HG03060 (cell line): Measurements from ENCODE around the gene TNFRSF1B.

Experiments
- ATAC-seq: cut with Tn5 transposase; IDR thresholded peaks from one replicate; pipeline ENCODE4 v1.9.1; 2021; ENCODE audit warnings: low read depth, moderate number of reproducible peaks; ENCODE audit not compliant: unreplicated experiment

The TNFRSF1B gene

DNA sequence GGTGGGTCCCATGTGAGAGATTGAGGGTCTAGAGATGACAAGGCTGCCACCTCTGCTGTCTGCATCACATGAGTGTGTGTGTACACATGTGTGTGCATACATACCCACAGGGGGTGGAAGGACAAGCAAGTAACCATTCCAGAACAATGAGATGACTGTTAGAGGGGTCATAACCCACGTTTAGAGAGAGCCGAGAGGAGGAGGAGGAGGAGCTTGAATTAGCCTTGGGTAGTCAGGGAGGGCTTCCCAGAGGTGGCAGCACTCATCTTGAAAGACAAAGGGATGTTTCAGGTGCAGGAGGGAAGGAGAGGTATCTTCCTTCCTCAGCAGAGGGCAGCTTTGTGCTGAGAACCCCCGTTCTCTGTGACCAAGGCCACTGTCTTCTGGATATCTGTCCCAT is 21.3 kb downstream of the TNFRSF1B start:
- no peak for ATAC-seq

- no peak for ATAC-seq
Measured at GRCh38 chr1:12188657-12189327, 22.0 kb downstream of the TNFRSF1B start.

- no peak for ATAC-seq
Measured at GRCh38 chr1:12189328-12189682, 22.5 kb downstream of the TNFRSF1B start.

- ATAC-seq, result no peak
Measured at GRCh38 chr1:12191242-12192032, 24.6 kb downstream of the TNFRSF1B start.

DNA sequence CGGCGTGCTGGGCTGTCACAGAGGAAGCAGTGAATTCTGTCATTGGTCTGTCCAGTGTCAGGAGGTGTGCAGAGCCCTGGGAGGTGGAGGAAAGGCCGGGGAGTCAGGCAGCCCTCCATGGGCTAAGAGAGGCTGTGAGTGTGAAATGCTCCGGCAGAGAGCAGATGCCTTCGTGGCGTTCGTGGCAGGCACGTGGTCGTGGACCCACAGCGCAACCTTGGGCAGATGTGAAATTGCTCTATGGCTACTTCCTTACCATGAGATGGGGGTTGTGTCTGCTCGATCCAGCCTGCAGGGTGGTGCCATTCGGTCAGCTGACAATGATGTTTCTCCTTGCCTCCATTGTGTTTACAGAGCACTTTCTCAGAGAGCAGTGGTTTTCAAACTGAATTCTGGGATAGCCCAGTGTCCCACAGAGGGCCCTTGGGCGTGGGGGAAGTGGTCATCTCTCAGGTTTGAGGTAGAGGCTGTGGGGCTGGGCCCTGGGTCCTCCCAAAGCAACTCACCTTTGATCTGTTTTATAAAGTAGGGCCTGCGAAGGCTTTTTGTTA is 27.9 kb downstream of the TNFRSF1B start:
- ATAC-seq, result no peak

DNA sequence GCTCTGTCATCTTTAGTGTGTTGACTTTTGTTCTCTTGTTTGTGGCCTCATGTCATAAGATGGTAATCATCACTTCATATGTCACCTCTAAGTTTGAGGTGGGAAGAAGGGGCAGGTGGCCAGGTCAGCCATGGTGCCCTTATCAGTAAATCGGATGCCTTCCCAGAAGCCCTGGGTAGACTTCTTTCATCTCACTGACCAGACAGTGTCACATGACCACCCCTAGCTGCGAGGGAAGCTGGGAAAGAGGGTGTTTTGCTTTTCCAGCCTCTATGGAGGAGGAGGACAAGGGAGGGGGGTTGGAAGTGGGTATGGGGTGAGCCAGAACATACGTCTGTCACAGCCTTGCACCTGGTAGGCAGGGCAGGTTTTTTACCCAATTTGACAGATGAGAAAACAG is 28.6 kb downstream of the TNFRSF1B start:
- no peak for ATAC-seq

- no peak for ATAC-seq
Measured at GRCh38 chr1:12196641-12197482, 30.1 kb downstream of the TNFRSF1B start.

GRCh38 chr1:12197483-12197880 is 30.7 kb downstream of the TNFRSF1B start:
- ATAC-seq, result no peak

DNA sequence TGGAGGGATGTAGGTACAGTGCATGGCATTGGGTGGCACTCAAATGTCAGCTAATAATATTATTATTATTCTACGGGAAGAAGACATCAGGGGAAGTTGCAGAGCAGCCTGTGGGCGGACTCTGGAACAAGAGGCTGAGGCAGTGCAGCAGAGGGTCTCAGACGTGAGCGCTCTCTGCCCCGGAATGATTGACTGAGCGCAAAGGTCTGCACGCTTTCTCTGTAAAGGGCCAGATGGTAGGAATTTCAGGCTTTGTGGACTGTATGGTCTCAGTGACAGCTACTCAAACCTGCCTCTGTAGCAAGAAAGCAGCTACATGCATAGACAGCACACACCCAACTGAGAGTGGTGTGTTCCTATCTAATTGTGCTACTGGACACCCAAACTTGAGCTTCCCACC is 33.4 kb downstream of the TNFRSF1B start:
- ATAC-seq, result no peak

GRCh38 chr1:12201352-12202189 is 34.8 kb downstream of the TNFRSF1B start:
- no peak for ATAC-seq

DNA sequence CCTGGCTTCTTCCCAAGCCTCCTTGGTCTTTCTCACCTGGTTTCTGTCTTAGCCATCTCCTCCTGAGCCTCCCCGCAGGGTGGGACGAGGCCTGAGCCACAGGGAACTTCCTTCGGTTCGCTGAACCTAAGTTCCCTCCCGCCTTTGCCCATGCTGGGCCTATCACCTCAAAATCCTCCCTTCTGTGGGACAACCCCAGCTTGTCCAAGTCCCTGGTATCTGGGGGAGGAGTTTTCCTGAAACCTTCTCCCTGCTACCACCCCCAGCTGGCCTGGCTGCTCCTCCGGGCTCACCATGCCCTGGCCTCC is 35.4 kb downstream of the TNFRSF1B start:
- ATAC-seq, result no peak

DNA sequence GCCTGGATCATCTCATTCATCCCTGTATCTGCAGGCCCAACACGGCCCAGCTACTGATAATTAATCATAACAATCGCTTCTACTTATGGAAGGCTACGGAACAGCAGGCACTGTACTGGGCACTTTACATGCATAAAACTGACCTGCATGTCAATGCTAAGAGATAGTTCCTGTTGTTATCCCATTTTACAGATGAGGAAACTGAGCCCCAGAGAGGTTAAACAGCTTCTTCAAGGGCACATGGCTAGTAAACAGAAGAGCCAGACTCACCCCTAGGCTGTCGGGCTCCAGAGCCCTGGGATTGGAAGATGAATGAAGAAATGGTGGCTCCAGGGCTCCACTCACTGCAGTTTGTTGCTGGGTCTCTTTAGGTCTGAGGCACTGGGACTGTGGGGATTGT is 35.8 kb downstream of the TNFRSF1B start:
- no peak for ATAC-seq

GRCh38 chr1:12203216-12204007 is 36.6 kb downstream of the TNFRSF1B start:
- no peak for ATAC-seq

DNA sequence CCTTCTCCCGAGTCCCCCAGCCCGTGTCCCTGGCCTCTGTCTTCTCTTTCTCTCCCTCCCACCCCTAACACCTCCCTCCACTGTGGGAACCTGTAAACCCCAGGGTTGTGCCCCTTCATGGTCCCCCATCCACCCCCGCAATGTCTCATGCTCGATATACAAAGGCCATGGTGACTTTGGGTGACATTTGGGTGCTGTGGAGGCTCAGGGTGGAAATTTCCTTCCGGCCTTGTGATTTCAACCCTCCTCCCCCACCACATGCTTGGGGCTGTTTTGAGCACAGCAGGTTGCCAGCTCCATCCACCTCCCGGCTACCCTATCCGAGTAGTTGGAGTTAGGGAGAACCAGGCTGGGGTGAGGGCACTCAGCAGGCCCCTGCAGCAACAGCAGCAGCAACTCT is 37.3 kb downstream of the TNFRSF1B start:
- no peak for ATAC-seq

DNA sequence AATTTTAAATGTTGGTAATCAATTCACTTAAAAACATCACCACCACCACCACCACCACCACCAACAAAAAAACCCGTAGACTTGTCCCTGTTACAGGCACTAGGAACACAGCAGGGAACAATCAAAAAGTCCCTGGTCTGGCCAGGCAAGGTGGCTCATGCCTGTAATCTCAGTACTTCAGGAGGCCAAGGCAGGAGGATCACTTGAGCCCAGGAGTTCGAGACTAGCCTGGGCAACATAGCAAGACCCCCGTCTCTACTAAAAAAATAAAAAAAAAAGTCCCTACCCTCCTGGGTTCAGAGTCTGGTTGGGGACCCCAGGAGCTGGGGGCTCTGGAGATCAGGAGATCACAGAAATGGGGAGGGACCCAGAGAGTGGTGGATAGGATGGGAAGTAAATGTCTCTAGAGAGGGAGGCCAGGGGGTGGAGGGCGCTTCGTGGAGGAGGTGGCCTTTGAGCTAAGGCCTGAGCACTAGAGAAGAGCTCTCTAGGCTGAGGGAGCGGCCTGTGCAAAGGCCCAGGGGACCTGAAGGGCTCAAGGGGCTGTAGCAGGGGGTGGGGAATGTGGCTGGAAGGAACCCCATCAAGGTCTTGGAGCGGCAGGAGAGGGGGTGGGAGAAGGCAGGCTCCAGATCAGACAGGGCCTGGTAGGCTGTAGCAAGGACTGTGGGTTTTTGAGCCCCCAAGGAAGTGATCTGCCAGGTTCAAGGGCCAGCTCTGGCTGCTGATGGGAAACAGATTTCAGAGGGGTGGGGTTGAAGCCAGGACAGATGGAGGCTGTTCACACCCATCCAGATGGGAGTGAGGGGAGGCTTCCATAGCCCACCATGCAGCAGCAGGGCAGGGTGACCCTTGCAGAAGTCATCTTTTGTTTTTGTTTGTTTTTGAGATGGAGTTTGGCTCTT is 38.2 kb downstream of the TNFRSF1B start:
- no peak for ATAC-seq

GRCh38 chr1:12206238-12206637 is 39.4 kb downstream of the TNFRSF1B start:
- no peak for ATAC-seq

DNA sequence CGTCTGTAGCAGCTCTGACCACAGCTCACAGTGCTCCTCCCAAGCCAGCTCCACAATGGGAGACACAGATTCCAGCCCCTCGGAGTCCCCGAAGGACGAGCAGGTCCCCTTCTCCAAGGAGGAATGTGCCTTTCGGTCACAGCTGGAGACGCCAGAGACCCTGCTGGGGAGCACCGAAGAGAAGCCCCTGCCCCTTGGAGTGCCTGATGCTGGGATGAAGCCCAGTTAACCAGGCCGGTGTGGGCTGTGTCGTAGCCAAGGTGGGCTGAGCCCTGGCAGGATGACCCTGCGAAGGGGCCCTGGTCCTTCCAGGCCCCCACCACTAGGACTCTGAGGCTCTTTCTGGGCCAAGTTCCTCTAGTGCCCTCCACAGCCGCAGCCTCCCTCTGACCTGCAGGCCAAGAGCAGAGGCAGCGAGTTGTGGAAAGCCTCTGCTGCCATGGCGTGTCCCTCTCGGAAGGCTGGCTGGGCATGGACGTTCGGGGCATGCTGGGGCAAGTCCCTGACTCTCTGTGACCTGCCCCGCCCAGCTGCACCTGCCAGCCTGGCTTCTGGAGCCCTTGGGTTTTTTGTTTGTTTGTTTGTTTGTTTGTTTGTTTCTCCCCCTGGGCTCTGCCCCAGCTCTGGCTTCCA is 40.1 kb downstream of the TNFRSF1B start:
- ATAC-seq, result no peak

- ATAC-seq, result no peak
Measured at GRCh38 chr1:12208271-12208670, 41.5 kb downstream of the TNFRSF1B start.
